Umbilical cord (tissue), 2 donors: ENCODE data around the gene ZFYVE9. TPM values are rescaled to one million over a fixed set of nuclear protein-coding genes. Genes with fewer than 3 reads are reported as not detected.
"Not testable (repeated sequence)": the region's sequence is repeated elsewhere in the genome, so short reads cannot be mapped to it uniquely, and the experiment has no call there.

ENCODE experiments used
- DNase-seq: peaks from one replicate; pipeline ENCODE4 v3.0.0-alpha.2; 2015; ENCODE audit warnings: low spot score
- total RNA-seq: library from RNA; depleted of rRNA; stranded (reverse); fragments of >200 nt; gene quantifications from one replicate; pipeline ENCODE4 v1.2.3, GENCODE V29; 2014; ENCODE audit warnings: low replicate concordance; ENCODE audit not compliant: insufficient read depth

The ZFYVE9 gene
- total RNA-seq = 27.9 TPM

GRCh38 chr1:52141513-52142219, at the start of gene ZFYVE9:
ZFYVE9 (plus strand) TSS chr1:52142089; CDS start chr1:52233207, 91,118 bp downstream.
- peak; percentile 83 for DNase-seq

GRCh38 chr1:52094300-52094699, 47.6 kb upstream of the ZFYVE9 start:
- not testable (repeated sequence) for DNase-seq

GRCh38 chr1:52096216-52096615, 45.7 kb upstream of the ZFYVE9 start:
- no peak for DNase-seq

- no peak for DNase-seq
These were observed 43.6 kb upstream of the ZFYVE9 start for GRCh38 chr1:52098139-52098871.

- DNase-seq = no peak
These were observed 39.4 kb upstream of the ZFYVE9 start for GRCh38 chr1:52102336-52103013.

GRCh38 chr1:52111492-52111891, 30.4 kb upstream of the ZFYVE9 start:
- DNase-seq = no peak

- no peak for DNase-seq
These were observed 29.4 kb upstream of the ZFYVE9 start for GRCh38 chr1:52112489-52112888.

- DNase-seq = peak; percentile 61
These were observed 22.4 kb upstream of the ZFYVE9 start for GRCh38 chr1:52119301-52120079.

- no peak for DNase-seq
These were observed 19.5 kb upstream of the ZFYVE9 start for GRCh38 chr1:52122384-52122783.

- DNase-seq = no peak
These were observed 18.3 kb upstream of the ZFYVE9 start for GRCh38 chr1:52123622-52124021.

- DNase-seq = no peak
These were observed 16.0 kb upstream of the ZFYVE9 start for GRCh38 chr1:52125736-52126359.

- peak; percentile 69 for DNase-seq
These were observed 14.4 kb upstream of the ZFYVE9 start for GRCh38 chr1:52127181-52128180.

- DNase-seq = no peak
These were observed 1.9 kb upstream of the ZFYVE9 start for GRCh38 chr1:52139817-52140540.

- peak; percentile 23 for DNase-seq
These were observed 1.0 kb upstream of the ZFYVE9 start for GRCh38 chr1:52140633-52141512.

- peak; percentile 69 for DNase-seq
These were observed 613 bp downstream of the ZFYVE9 start for GRCh38 chr1:52142220-52143183.

GRCh38 chr1:52145137-52145536, 3.2 kb downstream of the ZFYVE9 start:
- DNase-seq = no peak

- DNase-seq = not testable (repeated sequence)
These were observed 8.6 kb downstream of the ZFYVE9 start for GRCh38 chr1:52150445-52150844.
